B cell (primary cell): ENCODE data around the gene MFSD12. TPM values are rescaled to one million over a fixed set of nuclear protein-coding genes. Genes with fewer than 3 reads are reported as not detected.

ENCODE experiments used
- ATAC-seq: fragments of 200-7000 bp; cut with Tn5 transposase; one replicate; pipeline ENCODE4 v1.10.0; 2021; ENCODE audit warnings: low read depth, mild to moderate bottlenecking, moderate number of reproducible peaks, moderate library complexity
- CTCF ChIA-PET: fragments of 350-600 bp; sonication (Branson Sonifier 250); formaldehyde crosslinking; loops from one replicate; lab custom pipeline; 2021; ENCODE audit warnings: antibody characterized with exemption, inconsistent platforms; lab: Charles Lee
- POLR2A ChIA-PET: fragments of 350-600 bp; sonication (Branson Sonifier 250); formaldehyde crosslinking; loops from one replicate; lab custom pipeline; 2021; ENCODE audit warnings: antibody characterized with exemption; lab: Charles Lee
- DNase-seq: peaks from one replicate; pipeline ENCODE4 v3.0.0; 2013
- H2AFZ ChIP-seq: 2 replicates; pipeline ENCODE4 v1.6.1; 2012; ENCODE audit warnings: mild to moderate bottlenecking, low read depth, low read length; ENCODE audit not compliant: insufficient read depth, poor library complexity, severe bottlenecking
- H3K27ac ChIP-seq, 2 donors: 1 replicate in 1 of 2; 2 replicates in 1 of 2; pipeline ENCODE4 v1.5.1; 2012 to 2013; ENCODE audit warnings: low read length in 2 of 2, mild to moderate bottlenecking in 2 of 2, moderate library complexity in 1 of 2
- H3K27me3 ChIP-seq, 4 experiments: fragments of 200-600 bp in 1 of 4; sonication (generic) in 1 of 4; replicated peaks in 1 of 4; 1 replicate in 2 of 4; 2 replicates in 2 of 4; pipeline versions ENCODE4 v1.6.1 to v1.7.0; 2013 to 2016; ENCODE audit warnings: low read length in 3 of 4, mild to moderate bottlenecking in 2 of 4, mixed read lengths in 1 of 4, moderate library complexity in 1 of 4; ENCODE audit not compliant: insufficient read depth in 4 of 4, control insufficient read depth in 3 of 4; ENCODE audit errors: control extremely low read depth in 1 of 4
- H3K36me3 ChIP-seq, 2 experiments: replicated peaks in 1 of 2; 1 replicate in 1 of 2; 2 replicates in 1 of 2; pipeline versions ENCODE4 v1.6.1 to v1.7.1; 2013; ENCODE audit warnings: low read length in 1 of 2; ENCODE audit not compliant: insufficient read depth in 2 of 2, control insufficient read depth in 1 of 2; ENCODE audit errors: control extremely low read depth in 1 of 2, extremely low read depth in 1 of 2
- H3K4me1 ChIP-seq, 2 donors: fragments of 200-600 bp in 1 of 2; sonication (generic) in 1 of 2; 1 replicate in 1 of 2; 2 replicates in 1 of 2; pipeline versions ENCODE4 v1.5.1 to v1.6.1; 2013 to 2017; ENCODE audit warnings: low read length in 2 of 2; ENCODE audit not compliant: control insufficient read depth in 2 of 2, insufficient read depth in 2 of 2
- H3K4me2 ChIP-seq: replicated peaks from 2 replicates; pipeline ENCODE3; 2012; ENCODE audit warnings: mild to moderate bottlenecking, low read depth, low read length; ENCODE audit not compliant: poor library complexity, severe bottlenecking
- H3K4me3 ChIP-seq, 5 experiments: fragments of 200-600 bp in 1 of 5; sonication (generic) in 1 of 5; 1 replicate in 3 of 5; 2 replicates in 2 of 5; pipeline versions ENCODE4 v1.5.1 to v1.7.0; 2011 to 2016; ENCODE audit warnings: low read length in 4 of 5, mild to moderate bottlenecking in 4 of 5, low read depth in 2 of 5, control low read depth in 1 of 5, moderate library complexity in 1 of 5; ENCODE audit not compliant: insufficient read depth in 1 of 5; ENCODE audit errors: control extremely low read depth in 1 of 5, extremely low read depth in 1 of 5
- H3K79me2 ChIP-seq: fragments of 200-600 bp; sonication (generic); one replicate; pipeline ENCODE4 v1.6.0; 2016; ENCODE audit warnings: low read length; ENCODE audit not compliant: control insufficient read depth, insufficient read depth
- H3K9ac ChIP-seq: fragments of 200-600 bp; sonication (generic); 2 replicates; pipeline ENCODE4 v1.6.1; 2017; ENCODE audit warnings: mild to moderate bottlenecking, low read length, moderate library complexity
- H3K9me3 ChIP-seq, 3 donors: one replicate each; pipeline versions ENCODE4 v1.6.1 to v1.7.1; 2013; ENCODE audit warnings: low read length in 2 of 3; ENCODE audit not compliant: control insufficient read depth in 2 of 3, insufficient read depth in 1 of 3; ENCODE audit errors: control extremely low read depth in 1 of 3
- H4K20me1 ChIP-seq: 2 replicates; pipeline ENCODE4 v1.6.0; 2012; ENCODE audit warnings: mild to moderate bottlenecking, low read length; ENCODE audit not compliant: insufficient read depth, control insufficient read depth, poor library complexity, severe bottlenecking
- H3K27ac Mint-ChIP-seq: one replicate; pipeline ENCODE4 v1.8.0; 2021; ENCODE audit warnings: mixed read lengths
- H3K27me3 Mint-ChIP-seq: one replicate; pipeline ENCODE4 v1.8.0; 2021; ENCODE audit warnings: mixed read lengths
- H3K4me1 Mint-ChIP-seq: one replicate; pipeline ENCODE4 v1.8.0; 2021; ENCODE audit warnings: mixed read lengths
- H3K4me3 Mint-ChIP-seq: one replicate; pipeline ENCODE4 v1.8.0; 2021; ENCODE audit warnings: mixed read lengths
- H3K9me3 Mint-ChIP-seq: one replicate; pipeline ENCODE4 v1.8.0; 2022; ENCODE audit warnings: mixed read lengths; ENCODE audit not compliant: insufficient read depth
- CTCF ChIP-seq: fragments of 200-600 bp; IDR thresholded peaks from one replicate; pipeline ENCODE4 v1.8.0; 2022; ENCODE audit warnings: antibody characterized with exemption, mild to moderate bottlenecking
- EZH2 ChIP-seq: IDR thresholded peaks from 2 replicates; pipeline ENCODE4 v1.6.1; 2012; ENCODE audit warnings: borderline replicate concordance, low read depth, mild to moderate bottlenecking, moderate library complexity, low read length; ENCODE audit not compliant: insufficient read depth, poor library complexity, severe bottlenecking
- WGBS: methylation state at CpG from one replicate; pipeline ENCODE4 v1.1.5; 2013; ENCODE audit warnings: missing lambda C conversion rate; ENCODE audit not compliant: insufficient coverage; 5-methylcytosine and 5-hydroxymethylcytosine counted together
- intact Hi-C: fragments of 100-400 bp; cut with micrococcal nuclease; formaldehyde crosslinking; loops from one replicate; pipeline ENCODE4 v1.10.0; 2022
- polyA plus RNA-seq: library from polyadenylated mRNA; depleted of rRNA; stranded (reverse); fragments of >200 nt; gene quantifications from 2 replicates; pipeline ENCODE4 v1.2.3, GENCODE V29; 2012
- total RNA-seq, 2 donors: library from RNA; stranded (reverse); fragments of 120-200 nt in 1 of 2; gene quantifications; 1 replicate in 1 of 2; 2 replicates in 1 of 2; pipeline versions ENCODE4 v1.2.3 to v1.2.4, GENCODE V29; 2013 to 2022

MFSD12 gene
- total and polyA plus RNA-seq, 2 donors (not counting 1 experiment from before 2014, with no cell fraction given): 100 to 154 TPM

DNA sequence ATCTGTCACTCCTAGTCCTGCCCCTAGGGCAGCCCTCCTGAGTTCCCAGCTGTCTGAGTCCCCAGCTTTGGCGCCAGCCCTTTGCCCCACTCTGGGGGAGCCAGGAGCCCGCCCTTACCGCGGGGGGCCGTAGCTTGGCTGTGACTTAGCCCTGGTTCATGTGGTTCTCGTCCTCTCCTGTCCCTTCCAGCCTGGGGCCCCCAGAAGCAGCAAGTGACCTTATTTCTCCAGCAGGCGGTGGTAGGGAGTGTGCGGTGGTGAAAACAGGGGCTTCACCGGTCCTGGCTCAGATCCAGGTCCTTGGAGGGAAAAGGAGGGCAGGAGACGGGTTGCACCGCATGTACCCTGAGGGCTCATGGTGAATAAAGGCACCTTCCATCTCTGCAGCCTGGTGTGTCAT, 35.8 kb upstream of the MFSD12 start:
- Histone ChIP-seq H3K27me3 (no peaks in the 10 kb centered on the region), H4K20me1 (no peaks in the 10 kb centered on the region), H3K4me1 (no peaks in the 10 kb centered on the region), H3K4me2 (no peak overlapping the region), H2AFZ (no peak overlapping the region), H3K9ac (no peak overlapping the region), H3K9me3 (peaks cover 0 to 17% (median 0%) of the 10 kb centered on the region in 3 donors), H3K27ac (no peak overlapping the region), H3K79me2 (no peaks in the 10 kb centered on the region), H3K4me3 (no peak overlapping the region), H3K36me3 (no peaks in the 10 kb centered on the region)
- H3K4me3 Mint-ChIP-seq: no peak overlapping the region
- 92% methylated on average over 10 of the region's 11 CpGs for WGBS
- POLR2A ChIA-PET: no interaction called here
- no peak overlapping the region for H3K27ac Mint-ChIP-seq
- intact Hi-C loops: no loop called here
- no peaks in the 10 kb centered on the region for H3K4me1 Mint-ChIP-seq
- no peak for TF ChIP-seq CTCF
- no peak for TF ChIP-seq EZH2
- CTCF ChIA-PET: no interaction called here
- DNase-seq (no peak), ATAC-seq (no peak)
- H3K9me3 Mint-ChIP-seq: no peaks in the 10 kb centered on the region
- H3K27me3 Mint-ChIP-seq: no peaks in the 10 kb centered on the region

DNA sequence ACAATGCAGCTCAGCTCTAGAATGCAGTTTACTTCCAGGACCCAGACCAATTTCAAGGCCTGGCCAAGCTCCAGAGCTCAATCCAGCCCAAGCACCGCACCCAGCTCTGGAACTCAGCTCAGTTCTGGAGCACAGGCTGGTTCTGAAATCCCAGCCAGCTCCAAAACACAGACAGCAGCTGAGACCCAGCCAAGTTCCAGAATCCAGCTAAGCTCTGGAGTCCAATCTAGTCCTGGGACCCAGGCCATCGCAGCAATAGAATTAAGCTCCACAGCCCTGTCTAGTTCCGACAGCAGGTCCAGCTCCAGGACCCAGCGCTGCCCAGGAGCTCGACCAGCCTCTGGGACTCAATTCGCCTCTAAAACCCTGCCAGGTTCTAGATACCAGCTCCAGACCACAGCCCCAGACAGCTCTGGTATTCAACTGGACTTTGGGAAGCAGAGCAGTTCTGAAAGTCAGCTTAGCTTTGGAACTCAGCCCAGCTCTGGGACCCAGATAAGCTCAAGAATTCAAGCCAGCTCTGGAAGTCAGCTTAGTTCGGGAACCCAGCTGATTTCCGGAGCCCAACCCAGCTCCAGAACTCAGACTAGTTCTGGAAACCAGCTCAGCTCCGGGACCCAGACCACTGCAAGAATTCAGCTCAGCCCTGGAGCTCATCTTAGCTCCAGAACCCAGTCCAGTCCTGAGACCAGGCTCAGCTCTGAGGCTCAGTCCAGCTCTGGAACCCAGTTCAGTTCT, 34.7 kb upstream of the MFSD12 start:
- ChIA-PET CTCF (interaction anchor here (0.6 to 2.6 kb wide), 8 partner anchors 10 to 640 kb away, joined by 3 to 9 read pairs (median 4); no protein-coding TSS in a partner anchor), POLR2A (no interaction called here)
- no peak overlapping the region for H2AFZ ChIP-seq
- 96% methylated on average over 9 of the region's 9 CpGs for WGBS
- no peaks in the 10 kb centered on the region for H3K36me3 ChIP-seq
- H3K4me1 ChIP-seq: no peaks in the 10 kb centered on the region
- no peak overlapping the region for H3K27ac ChIP-seq
- H3K4me3 Mint-ChIP-seq: no peak overlapping the region
- no peak overlapping the region for H3K4me2 ChIP-seq
- H3K27me3 Mint-ChIP-seq: no peaks in the 10 kb centered on the region
- TF ChIP-seq EZH2 (no peak), CTCF (no peak)
- H3K4me1 Mint-ChIP-seq: no peaks in the 10 kb centered on the region
- H4K20me1 ChIP-seq: no peaks in the 10 kb centered on the region
- H3K4me3 ChIP-seq: no peak overlapping the region
- no peak overlapping the region for H3K27ac Mint-ChIP-seq
- peaks cover 0 to 17% (median 0%) of the 10 kb centered on the region in 3 donors for H3K9me3 ChIP-seq
- DNase-seq: no peak
- H3K27me3 ChIP-seq: no peaks in the 10 kb centered on the region
- H3K79me2 ChIP-seq: no peaks in the 10 kb centered on the region
- H3K9me3 Mint-ChIP-seq: no peaks in the 10 kb centered on the region
- intact Hi-C loops: no loop called here
- no peak overlapping the region for H3K9ac ChIP-seq
- no peak for ATAC-seq
